SH-SY5Y (cell line): ENCODE results near the gene C19orf73.

Experiments
- GATA2 ChIP-seq: IDR thresholded peaks from 2 replicates; pipeline ENCODE4 v1.6.1; 2011; ENCODE audit warnings: mild to moderate bottlenecking, low read depth, low read length
- GATA3 ChIP-seq: IDR thresholded peaks from 2 replicates; pipeline ENCODE4 v1.6.1; 2011; ENCODE audit warnings: low read depth, mild to moderate bottlenecking, low read length, moderate library complexity

C19orf73 gene

DNA sequence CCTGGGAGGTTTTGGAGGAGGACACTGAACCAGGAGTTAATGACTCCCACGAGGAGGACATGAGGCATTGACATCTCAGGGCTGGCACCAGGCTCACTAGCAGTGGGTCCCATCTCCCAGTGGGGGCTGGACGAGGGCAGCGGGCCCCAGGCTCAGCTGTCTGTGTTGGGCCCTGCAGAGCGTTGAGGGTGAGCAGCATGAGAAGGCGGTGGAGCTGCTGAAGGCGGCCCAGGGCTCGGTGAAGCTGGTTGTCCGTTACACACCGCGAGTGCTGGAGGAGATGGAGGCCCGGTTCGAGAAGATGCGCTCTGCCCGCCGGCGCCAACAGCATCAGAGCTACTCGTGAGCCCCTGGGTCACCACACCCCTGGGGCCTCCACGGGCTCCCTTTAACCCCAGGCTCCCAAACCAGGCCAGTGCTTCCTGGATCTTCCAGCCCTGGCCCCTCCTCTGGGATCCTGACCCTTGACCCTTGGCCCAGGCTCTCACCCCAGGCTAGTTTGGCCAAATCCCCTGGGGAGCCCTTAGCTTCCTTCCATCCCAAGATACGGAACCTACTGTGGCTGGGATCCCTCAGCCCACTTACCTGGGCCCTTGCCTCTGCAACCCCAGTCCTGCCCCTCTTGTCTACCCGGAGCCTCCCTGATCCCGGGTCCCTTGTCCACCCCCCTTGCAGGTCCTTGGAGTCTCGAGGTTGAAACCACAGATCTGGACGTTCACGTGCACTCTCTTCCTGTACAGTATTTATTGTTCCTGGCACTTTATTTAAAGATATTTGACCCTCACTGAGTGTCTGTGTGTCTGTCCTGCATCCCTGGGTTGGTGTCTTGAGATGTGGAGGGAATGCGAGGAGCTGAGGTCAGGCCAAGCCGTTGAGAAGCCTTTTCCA lies 1.0 kb downstream of the C19orf73 start:
- TF ChIP-seq GATA2 (no peak), GATA3 (no peak)

DNA sequence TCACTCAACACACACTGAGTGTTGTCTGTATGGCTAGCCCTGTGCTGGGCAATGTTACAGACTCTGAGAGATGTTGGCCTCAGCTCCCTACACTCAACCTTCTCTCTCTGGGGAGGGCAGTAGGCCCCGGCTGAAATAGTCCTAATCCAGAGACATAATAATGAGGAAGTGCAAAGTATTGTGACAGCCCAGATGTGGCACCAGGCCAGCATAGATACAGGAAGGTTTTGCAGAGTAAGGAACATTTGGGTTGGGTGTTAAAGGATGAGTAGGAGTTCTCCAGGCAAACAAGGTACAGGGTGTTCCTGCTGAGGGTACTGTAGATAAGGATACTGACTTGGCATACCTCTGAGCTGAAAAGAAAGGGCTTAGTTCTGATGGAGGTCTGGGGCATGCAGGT lies 2.4 kb downstream of the C19orf73 start:
- TF ChIP-seq GATA3 (no peak), GATA2 (no peak)

DNA sequence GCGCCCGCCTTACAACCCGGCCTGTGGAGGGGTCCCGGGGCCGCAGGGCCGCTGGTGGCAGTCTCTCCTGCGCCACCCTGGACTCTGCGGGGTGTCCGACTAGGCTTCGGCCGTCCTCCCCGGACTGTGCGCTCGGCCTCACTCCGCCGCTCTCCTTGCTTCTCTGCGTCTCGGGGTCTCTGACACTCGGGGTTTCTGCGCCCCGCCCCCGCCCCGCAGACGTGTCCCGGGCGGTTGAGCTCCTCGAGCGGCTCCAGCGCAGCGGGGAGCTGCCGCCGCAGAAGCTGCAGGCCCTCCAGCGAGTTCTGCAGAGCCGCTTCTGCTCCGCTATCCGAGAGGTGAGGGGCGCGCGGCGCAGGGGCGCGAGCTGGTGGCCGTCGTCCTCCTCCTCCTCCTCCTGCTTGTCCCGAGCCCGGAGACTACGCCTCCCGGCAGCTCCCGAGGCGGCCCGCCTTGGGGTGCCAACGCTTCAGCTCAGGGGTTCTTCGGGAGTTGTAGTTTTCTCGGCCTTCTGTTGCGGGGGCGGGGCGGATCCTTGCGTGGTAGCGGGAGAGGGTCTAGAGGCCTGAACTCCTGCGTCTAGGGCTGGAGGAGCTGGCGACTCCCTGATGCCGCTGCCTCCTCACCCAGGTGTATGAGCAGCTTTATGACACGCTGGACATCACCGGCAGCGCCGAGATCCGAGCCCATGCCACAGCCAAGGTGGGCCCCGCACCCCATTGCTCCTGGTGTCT lies 4.1 kb downstream of the C19orf73 start:
- no peak for TF ChIP-seq GATA2
- no peak for TF ChIP-seq GATA3

DNA sequence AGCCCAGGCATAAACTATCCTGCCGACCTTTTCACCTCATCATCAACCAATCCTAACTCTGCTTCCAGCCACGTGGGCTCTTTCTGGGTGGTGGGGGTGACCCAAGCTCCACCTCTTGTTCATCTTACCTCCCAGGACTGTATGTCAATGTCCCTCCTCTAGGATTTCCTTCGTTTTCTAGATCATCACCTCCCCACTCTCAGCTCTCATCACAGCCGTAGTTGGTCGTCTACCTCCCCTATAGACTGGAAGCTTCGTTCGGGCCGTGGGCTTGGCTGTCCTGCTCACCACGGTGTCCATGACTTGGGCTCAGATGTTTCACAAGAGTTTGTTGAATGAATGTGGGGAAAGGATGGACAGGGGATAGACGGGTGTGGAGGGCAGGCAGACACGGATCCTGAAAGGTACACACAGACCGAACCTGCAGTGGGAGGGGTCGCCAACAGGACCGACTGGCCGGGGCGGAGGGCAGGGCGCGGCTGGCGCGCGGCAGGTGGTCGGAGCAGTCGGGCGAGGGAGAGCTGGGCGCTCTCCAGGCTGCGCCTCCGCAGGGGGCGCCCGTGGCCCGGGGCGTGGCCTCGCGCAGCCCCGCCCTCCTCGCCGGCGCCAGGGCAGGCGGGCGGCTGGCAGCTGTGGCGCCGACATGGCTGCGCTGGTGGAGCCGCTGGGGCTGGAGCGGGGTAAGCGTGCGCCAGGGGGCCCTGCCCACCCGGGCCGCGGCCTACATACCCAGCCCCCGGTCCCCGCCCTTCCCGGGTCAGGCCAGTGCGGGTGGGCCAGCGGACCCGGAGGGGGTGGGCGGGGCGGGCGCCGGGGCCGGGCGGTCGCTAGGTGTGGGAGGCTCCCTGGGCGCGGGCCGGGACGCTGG lies 4.9 kb downstream of the C19orf73 start, which contains the start of gene LIN7B:
Gene LIN7B, plus strand, starts transcription at position 609 of the 868 bp plus-strand sequence. Its CDS starts 35 bp downstream, at position 644.
- TF ChIP-seq GATA2 (no peak), GATA3 (no peak)

DNA sequence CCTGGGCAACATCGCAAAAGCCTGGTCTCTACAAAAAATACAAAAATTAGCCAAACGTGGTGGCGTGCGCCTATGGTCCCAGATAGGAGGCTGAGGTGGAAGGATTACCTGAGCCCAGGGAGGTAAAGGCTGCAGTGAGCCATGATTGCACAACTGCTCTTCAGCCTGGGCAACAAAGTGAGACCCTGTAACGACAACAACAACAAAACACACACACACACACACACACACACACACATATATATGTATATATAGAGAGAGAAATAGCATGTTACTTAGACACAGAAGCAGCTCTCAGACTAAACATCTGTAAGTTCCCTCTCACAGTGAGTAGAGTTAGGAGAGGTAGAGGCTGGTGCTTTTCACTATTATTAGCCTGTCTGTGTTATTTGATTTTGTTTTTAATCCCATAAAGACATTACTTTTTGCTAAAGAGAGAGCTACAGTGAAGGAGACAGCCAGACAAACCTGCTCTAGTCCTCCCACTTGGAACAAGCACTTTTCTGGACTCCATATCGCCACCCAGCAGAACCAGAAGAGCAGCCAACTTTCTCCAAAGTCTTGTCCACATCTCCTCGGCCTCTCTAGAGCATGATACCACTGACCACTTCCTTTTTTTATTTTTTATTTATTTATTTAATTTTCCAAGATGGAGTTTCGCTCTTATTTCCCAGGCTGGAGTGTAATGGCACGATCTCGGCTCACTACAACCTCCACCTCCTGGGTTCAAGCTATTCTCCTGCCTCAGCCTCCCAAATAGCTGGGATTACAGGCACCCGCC lies 7.5 kb downstream of the C19orf73 start:
- TF ChIP-seq GATA3 (no peak), GATA2 (no peak)

DNA sequence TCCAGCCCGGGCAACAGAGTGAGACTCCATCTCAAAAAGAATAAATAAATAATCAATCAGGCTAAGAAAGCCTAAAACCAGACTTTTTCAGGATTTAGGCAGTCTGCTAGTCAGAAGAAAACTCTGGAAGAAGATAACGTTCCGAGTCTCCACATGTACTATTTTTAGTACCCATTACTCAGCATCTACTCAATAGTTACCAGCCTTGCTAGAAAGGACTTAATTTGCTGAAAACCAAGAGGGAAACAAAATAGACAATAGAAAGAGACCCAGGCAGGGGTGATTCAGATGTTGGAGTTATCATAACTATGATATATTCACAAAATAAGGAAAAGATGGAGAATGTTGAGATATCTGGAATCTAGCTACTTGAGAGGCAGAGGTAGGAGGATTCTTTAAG lies 8.4 kb downstream of the C19orf73 start:
- TF ChIP-seq GATA3 (no peak), GATA2 (no peak)

DNA sequence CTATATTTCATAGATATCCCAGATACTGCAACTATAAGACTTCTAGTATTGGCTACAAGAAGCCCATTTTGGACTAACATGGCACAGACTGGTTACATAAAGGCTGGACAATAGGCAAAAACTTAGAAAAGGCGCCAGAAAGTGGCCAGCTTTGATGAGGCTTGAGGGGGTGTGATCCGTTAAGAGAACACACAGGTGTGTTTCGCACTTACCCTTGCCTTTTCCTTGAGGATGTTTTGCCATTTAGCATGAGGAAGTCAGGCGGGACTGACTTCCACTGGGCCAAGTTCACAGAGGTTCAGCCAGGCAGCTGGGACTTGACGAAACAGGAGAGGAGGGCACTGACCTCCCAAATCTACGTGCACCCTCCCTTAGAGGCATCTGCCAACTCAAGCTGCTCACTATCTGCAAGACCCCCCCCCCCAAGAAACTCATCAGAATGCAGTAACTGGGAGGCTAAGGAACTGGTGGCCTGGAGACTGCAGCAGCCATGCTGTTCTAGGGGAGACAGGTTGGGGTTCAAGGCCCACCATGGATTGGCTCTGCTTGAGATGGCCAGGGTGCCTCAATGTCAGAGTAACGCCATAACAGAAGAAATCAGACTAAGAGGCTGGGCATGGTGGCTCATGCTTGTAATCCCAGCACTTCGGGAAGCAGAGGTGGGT lies 9.2 kb downstream of the C19orf73 start:
- TF ChIP-seq GATA3: no peak

DNA sequence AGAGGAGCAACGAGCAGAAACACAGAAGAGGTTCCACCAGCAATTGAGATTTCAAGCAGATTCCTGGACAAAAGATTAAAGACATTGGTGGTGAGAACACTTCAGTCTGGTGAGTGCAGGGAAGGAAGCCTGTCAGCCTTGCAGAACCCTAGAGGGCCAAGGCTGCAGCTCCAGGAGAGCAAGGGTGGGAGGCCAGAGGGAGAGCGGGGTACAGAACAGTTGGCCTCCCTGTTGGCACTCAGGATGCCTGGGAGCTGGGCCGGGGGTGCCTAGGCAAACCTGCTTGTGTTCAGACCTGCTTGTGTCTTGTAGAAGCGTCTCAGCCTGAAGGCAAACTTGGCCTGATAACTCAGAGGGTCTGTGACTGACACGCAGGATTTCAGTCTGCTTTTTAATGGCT lies 9.9 kb downstream of the C19orf73 start:
- TF ChIP-seq GATA3 (no peak), GATA2 (no peak)

DNA sequence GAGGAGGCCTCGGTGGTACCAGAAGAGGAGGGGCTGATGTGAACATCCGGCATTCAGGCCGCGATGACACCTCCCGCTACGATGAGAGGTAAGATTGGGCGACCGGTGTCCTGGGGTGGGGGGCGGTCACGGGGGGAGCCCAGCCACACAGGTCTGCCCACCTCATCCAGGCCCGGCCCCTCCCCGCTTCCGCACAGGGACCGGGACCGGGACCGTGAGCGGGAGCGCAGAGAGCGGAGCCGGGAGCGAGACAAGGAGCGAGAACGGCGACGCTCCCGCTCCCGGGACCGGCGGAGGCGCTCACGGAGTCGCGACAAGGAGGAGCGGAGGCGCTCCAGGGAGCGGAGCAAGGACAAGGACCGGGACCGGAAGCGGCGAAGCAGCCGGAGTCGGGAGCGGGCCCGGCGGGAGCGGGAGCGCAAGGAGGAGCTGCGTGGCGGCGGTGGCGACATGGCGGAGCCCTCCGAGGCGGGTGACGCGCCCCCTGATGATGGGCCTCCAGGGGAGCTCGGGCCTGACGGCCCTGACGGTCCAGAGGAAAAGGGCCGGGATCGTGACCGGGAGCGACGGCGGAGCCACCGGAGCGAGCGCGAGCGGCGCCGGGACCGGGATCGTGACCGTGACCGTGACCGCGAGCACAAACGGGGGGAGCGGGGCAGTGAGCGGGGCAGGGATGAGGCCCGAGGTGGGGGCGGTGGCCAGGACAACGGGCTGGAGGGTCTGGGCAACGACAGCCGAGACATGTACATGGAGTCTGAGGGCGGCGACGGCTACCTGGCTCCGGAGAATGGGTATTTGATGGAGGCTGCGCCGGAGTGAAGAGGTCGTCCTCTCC lies 11.1 kb downstream of the C19orf73 start:
- no peak for TF ChIP-seq GATA3
- no peak for TF ChIP-seq GATA2

DNA sequence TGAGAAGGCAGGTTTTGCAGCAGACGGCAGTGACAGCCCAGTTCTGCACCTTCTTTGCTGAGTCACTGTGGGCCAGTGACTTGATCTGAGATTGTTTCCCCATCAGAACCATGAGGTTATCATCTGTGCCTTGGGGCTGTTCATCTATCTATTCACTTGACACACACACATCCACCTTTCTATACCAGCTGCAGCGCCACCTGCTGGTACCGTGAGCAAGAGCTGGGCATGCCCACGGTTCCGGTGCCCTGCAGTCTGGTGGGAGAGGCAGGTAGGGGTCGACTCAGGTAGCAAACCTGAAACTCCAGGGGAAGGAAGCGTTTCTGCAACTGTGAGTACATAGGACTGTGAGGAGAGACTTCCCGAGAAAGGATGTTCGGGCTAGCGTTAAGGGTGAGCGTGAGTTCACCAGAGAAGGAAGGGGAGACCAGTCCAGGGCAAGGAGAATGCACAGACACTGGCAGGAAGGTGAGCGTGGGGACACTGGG lies 12.3 kb downstream of the C19orf73 start:
- no peak for TF ChIP-seq GATA2
- no peak for TF ChIP-seq GATA3

DNA sequence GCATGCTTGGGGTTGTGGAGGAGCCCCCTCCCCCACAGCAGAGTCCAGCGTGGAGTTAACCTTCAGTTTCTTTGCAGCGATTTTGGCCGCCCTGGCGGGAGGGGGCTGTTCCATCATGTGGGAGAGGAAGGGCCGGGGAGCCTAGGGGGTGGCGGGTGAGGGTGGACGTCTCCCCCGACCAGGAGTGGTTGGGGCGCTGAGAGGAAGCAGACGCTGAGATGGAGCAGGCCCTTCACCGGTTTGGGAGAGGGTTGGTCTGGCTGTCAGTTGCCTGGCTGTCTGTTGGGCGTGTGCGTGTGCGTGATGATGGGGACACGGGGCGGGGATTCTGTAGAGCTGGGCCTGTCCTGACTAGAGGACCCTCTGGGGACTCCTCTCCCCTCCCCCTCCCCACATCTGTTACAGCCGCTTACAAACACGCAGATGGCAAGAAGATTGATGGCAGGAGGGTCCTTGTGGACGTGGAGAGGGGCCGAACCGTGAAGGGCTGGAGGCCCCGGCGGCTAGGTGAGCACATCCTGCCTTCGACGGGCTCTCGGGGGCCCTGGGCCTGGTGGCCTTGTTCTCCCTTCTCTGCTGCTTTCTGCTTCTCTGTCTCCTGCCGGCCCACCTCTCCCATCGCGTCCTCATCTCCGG lies 14.6 kb downstream of the C19orf73 start:
- TF ChIP-seq GATA3 (no peak), GATA2 (no peak)
